ENCODE measurements around the gene DNAJC21. TPM values are rescaled to one million over a fixed set of nuclear protein-coding genes. Genes with fewer than 3 reads are reported as not detected.

Gene DNAJC21
- total RNA-seq (100 to 1,000 TPM in 1 of 4 donors, 10 to 100 TPM in 3; 58.4 to 113 (median 67.2) TPM), polyA plus RNA-seq (10 to 100 TPM; 49.3 to 86.2 (median 52.8) TPM)
- long read RNA-seq, donor 1, full-length matches to known transcripts = 100 of 162 reads
- long read RNA-seq, donor 1, partial matches to known transcripts = 55 of 162 reads
- long read RNA-seq, donor 1, other reads (novel, unspliced or antisense) = 7 of 162 reads
- long read RNA-seq, donor 2, full-length matches to known transcripts = 119 of 185 reads
- long read RNA-seq, donor 2, partial matches to known transcripts = 47 of 185 reads
- long read RNA-seq, donor 2, other reads (novel, unspliced or antisense) = 19 of 185 reads

DNA sequence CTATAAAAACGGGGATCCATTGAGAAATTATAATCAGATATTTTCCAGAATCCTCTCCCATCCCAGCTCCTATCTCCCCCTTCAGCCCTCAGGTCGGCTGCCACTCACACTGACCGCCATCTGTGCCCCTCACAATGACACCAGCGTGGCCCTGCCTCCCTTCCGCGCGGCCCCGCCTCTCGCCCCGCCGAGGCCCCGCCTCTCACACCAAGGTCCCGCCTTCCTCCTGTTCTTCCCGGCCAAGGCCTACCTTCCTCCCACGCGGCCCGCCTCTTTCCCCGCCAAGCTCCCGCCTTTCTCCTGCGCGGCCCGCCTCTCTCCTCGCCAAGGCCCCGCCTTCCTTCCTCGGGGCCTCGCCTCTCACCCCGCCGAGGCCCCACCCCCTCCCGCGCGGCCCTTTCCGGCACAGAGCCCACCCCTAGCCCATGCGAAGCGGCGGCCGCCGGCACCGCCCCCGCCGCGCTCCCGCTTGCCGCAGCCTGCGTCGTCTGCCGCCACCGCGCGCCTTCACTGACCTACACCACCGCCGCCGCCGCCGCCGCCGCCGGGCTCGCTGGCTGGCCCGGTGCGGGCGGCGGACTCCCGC lies at the start of gene DNAJC21:
TSS of gene DNAJC21 (plus strand) at position 426 of the 586 bp plus-strand sequence. CDS start 261 bp downstream, outside the sequence.
- intact Hi-C loops (cut with DNase I) = no loop called here
- H3K9me3 ChIP-seq = no peaks in the 10 kb centered on the region

DNA sequence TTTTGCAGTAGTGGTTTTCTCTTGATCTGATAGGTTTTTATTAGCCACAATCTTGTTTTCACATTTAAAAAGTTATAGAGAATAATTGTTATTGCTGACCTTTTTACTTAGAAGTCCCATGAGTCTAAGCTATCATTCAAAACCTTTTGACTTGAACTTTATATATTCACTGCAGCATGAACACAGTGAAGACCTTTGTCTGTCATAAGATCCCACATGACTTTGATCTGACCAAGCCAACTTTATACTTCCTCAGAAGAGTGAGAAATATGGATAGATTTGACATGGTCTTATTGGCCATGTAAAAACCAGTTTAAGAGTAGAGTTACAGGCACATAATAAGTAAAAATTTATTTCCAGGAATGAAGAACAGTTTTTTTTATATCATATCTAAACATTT lies 48.1 kb upstream of the DNAJC21 start:
- Histone ChIP-seq H3K4me3 (no peak overlapping the region), H3K27ac (no peak overlapping the region), H3K36me3 (ENCODE audit: insufficient read depth in 1 of 2, low read depth in 1 of 2) (no peaks in the 10 kb centered on the region), H3K9me3 (peaks cover 2% of the 10 kb centered on the region), H3K4me1 (no peaks in the 10 kb centered on the region), H3K27me3 (ENCODE audit: insufficient read depth in 3 of 3, low read length in 2 of 3) (no peaks in the 10 kb centered on the region)
- TF ChIP-seq, protein P1, sequence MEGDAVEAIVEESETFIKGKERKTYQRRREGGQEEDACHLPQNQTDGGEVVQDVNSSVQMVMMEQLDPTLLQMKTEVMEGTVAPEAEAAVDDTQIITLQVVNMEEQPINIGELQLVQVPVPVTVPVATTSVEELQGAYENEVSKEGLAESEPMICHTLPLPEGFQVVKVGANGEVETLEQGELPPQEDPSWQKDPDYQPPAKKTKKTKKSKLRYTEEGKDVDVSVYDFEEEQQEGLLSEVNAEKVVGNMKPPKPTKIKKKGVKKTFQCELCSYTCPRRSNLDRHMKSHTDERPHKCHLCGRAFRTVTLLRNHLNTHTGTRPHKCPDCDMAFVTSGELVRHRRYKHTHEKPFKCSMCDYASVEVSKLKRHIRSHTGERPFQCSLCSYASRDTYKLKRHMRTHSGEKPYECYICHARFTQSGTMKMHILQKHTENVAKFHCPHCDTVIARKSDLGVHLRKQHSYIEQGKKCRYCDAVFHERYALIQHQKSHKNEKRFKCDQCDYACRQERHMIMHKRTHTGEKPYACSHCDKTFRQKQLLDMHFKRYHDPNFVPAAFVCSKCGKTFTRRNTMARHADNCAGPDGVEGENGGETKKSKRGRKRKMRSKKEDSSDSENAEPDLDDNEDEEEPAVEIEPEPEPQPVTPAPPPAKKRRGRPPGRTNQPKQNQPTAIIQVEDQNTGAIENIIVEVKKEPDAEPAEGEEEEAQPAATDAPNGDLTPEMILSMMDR (IDR thresholded peaks at IDR 0.05) = no peak
- intact Hi-C loops (cut with DNase I) = no loop called here
- ATAC-seq = no peak
- DNase-seq = no peak

More for the DNA sequence above, at the start of gene DNAJC21:
- TF ChIP-seq, protein P1 (IDR thresholded peaks at IDR 0.05) = no peak
- H3K27ac ChIP-seq = peak within 1 kb of the TSS; percentile 97
- ATAC-seq (peak; percentile 96 to 97 (median 96)), DNase-seq (peak; percentile 98 to 99)
- H3K27me3 ChIP-seq (ENCODE audit: insufficient read depth in 3 of 3, low read length in 2 of 3) = no peaks in the 10 kb centered on the region
- H3K4me3 ChIP-seq = peak within 1 kb of the TSS; percentile 91
- peaks cover 12% of the 10 kb centered on the region for H3K4me1 ChIP-seq
- WGBS, 3 donors = 1% methylated on average over 26 to 63 of the region's 63 CpGs
- peaks cover 3 to 44% of the 10 kb centered on the region in 2 donors for H3K36me3 ChIP-seq (ENCODE audit: insufficient read depth in 1 of 2, low read depth in 1 of 2)

GRCh38 chr5:34886392-34887119 lies 42.8 kb upstream of the DNAJC21 start:
- ATAC-seq (no peak), DNase-seq (no peak)
- H3K27me3 ChIP-seq (ENCODE audit: insufficient read depth in 3 of 3, low read length in 2 of 3) = no peaks in the 10 kb centered on the region
- H3K27ac ChIP-seq = no peak overlapping the region
- H3K4me1 ChIP-seq = no peaks in the 10 kb centered on the region
- intact Hi-C loops (cut with DNase I) = no loop called here
- H3K9me3 ChIP-seq = no peaks in the 10 kb centered on the region
- H3K4me3 ChIP-seq = no peak overlapping the region
- 70 to 78% (median 76%) methylated on average over 3 of the region's 3 CpGs for WGBS, 3 donors
- H3K36me3 ChIP-seq (ENCODE audit: insufficient read depth in 1 of 2, low read depth in 1 of 2) = no peaks in the 10 kb centered on the region
- TF ChIP-seq, protein P1 (IDR thresholded peaks at IDR 0.05) = no peak

DNA sequence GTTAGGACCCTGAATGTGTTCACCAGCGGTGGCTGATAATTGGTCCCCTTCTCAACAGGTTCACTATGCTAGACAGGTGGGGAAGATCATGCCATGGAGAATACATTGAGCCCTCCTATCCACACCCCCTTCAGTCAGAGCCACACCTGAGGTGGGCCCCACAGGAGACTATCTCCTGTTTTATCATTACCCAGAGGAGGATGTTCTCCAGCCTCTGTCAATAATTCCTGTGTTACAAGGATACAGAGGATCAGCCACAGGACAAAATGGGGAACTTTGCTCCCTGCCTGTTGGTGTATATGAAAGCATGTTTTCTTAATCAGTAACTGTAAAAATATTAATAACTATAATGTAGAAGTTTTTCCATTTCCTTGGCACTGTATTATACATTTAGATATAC lies 40.0 kb upstream of the DNAJC21 start:
- Histone ChIP-seq H3K27me3 (ENCODE audit: insufficient read depth in 3 of 3, low read length in 2 of 3) (no peaks in the 10 kb centered on the region), H3K36me3 (ENCODE audit: insufficient read depth in 1 of 2, low read depth in 1 of 2) (no peaks in the 10 kb centered on the region), H3K4me1 (no peaks in the 10 kb centered on the region), H3K4me3 (no peak overlapping the region), H3K27ac (no peak overlapping the region), H3K9me3 (no peaks in the 10 kb centered on the region)
- TF ChIP-seq, protein P1 (IDR thresholded peaks at IDR 0.05) = no peak
- WGBS, 3 donors = 94 to 95% (median 94%) methylated on average over 1 of the region's 1 CpG
- no peak for DNase-seq
- ATAC-seq = no peak
- intact Hi-C loops (cut with DNase I) = no loop called here
